T-helper 1 cell (primary cell): ENCODE data around the gene UBE2L5.

Experiments used
- DNase-seq, 5 donors: peaks; one replicate each; pipeline ENCODE4 v3.0.0-alpha.2; 2012 to 2020

UBE2L5 gene

GRCh38 chr13:30406779-30407416, 15.4 kb upstream of the UBE2L5 start:
- DNase-seq: no peak

GRCh38 chr13:30408319-30409101, 13.8 kb upstream of the UBE2L5 start:
- peak; percentile 80 to 94 (median 87) for DNase-seq

- DNase-seq: no peak
Observed at GRCh38 chr13:30409886-30410704, 12.2 kb upstream of the UBE2L5 start.

GRCh38 chr13:30410705-30411125, 11.6 kb upstream of the UBE2L5 start:
- DNase-seq: no peak

- DNase-seq: no peak
Observed at GRCh38 chr13:30412346-30412745, 9.9 kb upstream of the UBE2L5 start.

GRCh38 chr13:30413842-30414241, 8.5 kb upstream of the UBE2L5 start:
- DNase-seq: no peak

GRCh38 chr13:30415430-30416030, 6.8 kb upstream of the UBE2L5 start:
- peak in 1 of 5 donors; percentile 21 for DNase-seq

- no peak for DNase-seq
Observed at GRCh38 chr13:30416471-30416870, 5.8 kb upstream of the UBE2L5 start.

GRCh38 chr13:30418075-30418716, 4.1 kb upstream of the UBE2L5 start:
- DNase-seq: no peak

GRCh38 chr13:30418717-30419459, 3.4 kb upstream of the UBE2L5 start:
- no peak for DNase-seq

GRCh38 chr13:30421093-30422053, 920 bp upstream of the UBE2L5 start:
- peak in 4 of 5 donors; percentile 21 to 61 (median 26) for DNase-seq

GRCh38 chr13:30423891-30424290, 1.6 kb downstream of the UBE2L5 start:
- no peak for DNase-seq

GRCh38 chr13:30429235-30429634, 6.9 kb downstream of the UBE2L5 start:
- DNase-seq: no peak

- peak in 1 of 5 donors; percentile 58 for DNase-seq
Observed at GRCh38 chr13:30429721-30430694, 7.7 kb downstream of the UBE2L5 start.

- DNase-seq: no peak
Observed at GRCh38 chr13:30431269-30431940, 9.1 kb downstream of the UBE2L5 start.

GRCh38 chr13:30435911-30436451, 13.7 kb downstream of the UBE2L5 start:
- DNase-seq: no peak

GRCh38 chr13:30437177-30437576, 14.9 kb downstream of the UBE2L5 start:
- no peak for DNase-seq

GRCh38 chr13:30438286-30438685, 16.0 kb downstream of the UBE2L5 start:
- DNase-seq: no peak
